NCI-H1417 treated with DMSO at 0.1 percent for 48 hours (cell line): Measurements from ENCODE around the gene KRT73.
"Not testable (repeated sequence)": the region's sequence is repeated elsewhere in the genome, so short reads cannot be mapped to it uniquely, and the experiment has no call there.

Source experiments
- DNase-seq: peaks from one replicate; lab custom pipeline; 2025; lab: John Stamatoyannopoulos, UW

The KRT73 gene

GRCh38 chr12:52600475-52600874, 17.9 kb downstream of the KRT73 start:
- DNase-seq, result no peak

- DNase-seq, result no peak
These were observed 18.3 kb downstream of the KRT73 start for GRCh38 chr12:52600071-52600470.

GRCh38 chr12:52598966-52599365, 19.4 kb downstream of the KRT73 start:
- no peak for DNase-seq

- DNase-seq, result not testable (repeated sequence)
These were observed 24.1 kb downstream of the KRT73 start for GRCh38 chr12:52594237-52594636.

GRCh38 chr12:52591521-52591920, 26.8 kb downstream of the KRT73 start:
- DNase-seq, result no peak

GRCh38 chr12:52590021-52590420, 28.3 kb downstream of the KRT73 start:
- DNase-seq, result no peak

- no peak for DNase-seq
These were observed 30.8 kb downstream of the KRT73 start for GRCh38 chr12:52587563-52587962.

GRCh38 chr12:52585946-52586345, 32.4 kb downstream of the KRT73 start:
- DNase-seq, result no peak

- DNase-seq, result no peak
These were observed 33.3 kb downstream of the KRT73 start for GRCh38 chr12:52585066-52585465.

GRCh38 chr12:52584156-52584682, 34.1 kb downstream of the KRT73 start:
- no peak for DNase-seq

- DNase-seq, result peak; percentile 33
These were observed 35.3 kb downstream of the KRT73 start for GRCh38 chr12:52582971-52583456.

- DNase-seq, result no peak
These were observed 35.9 kb downstream of the KRT73 start for GRCh38 chr12:52582486-52582885.

GRCh38 chr12:52581481-52581880, 36.9 kb downstream of the KRT73 start:
- no peak for DNase-seq

GRCh38 chr12:52581066-52581465, 37.3 kb downstream of the KRT73 start:
- DNase-seq, result no peak

- no peak for DNase-seq
These were observed 37.9 kb downstream of the KRT73 start for GRCh38 chr12:52580496-52580895.

- DNase-seq, result no peak
These were observed 38.6 kb downstream of the KRT73 start for GRCh38 chr12:52579468-52580465.

GRCh38 chr12:52578469-52578868, 39.9 kb downstream of the KRT73 start:
- DNase-seq, result no peak

GRCh38 chr12:52577316-52577715, 41.0 kb downstream of the KRT73 start:
- DNase-seq, result no peak

GRCh38 chr12:52575948-52576347, 42.4 kb downstream of the KRT73 start:
- DNase-seq, result no peak

GRCh38 chr12:52575256-52575655, 43.1 kb downstream of the KRT73 start:
- no peak for DNase-seq

- no peak for DNase-seq
These were observed 44.6 kb downstream of the KRT73 start, which contains the start of gene KRT74 for GRCh38 chr12:52573743-52574142. TSS of gene KRT74 (minus strand) at chr12:52573843. CDS start at chr12:52573777, 66 bp downstream.

GRCh38 chr12:52573306-52573705, 45.1 kb downstream of the KRT73 start:
- no peak for DNase-seq

GRCh38 chr12:52570511-52570910, 47.8 kb downstream of the KRT73 start:
- DNase-seq, result no peak
